Small intestine (tissue), 7 donors: ENCODE results near the gene MKNK1. TPM values are rescaled to one million over a fixed set of nuclear protein-coding genes. Genes with fewer than 3 reads are reported as not detected.

Source experiments
- DNase-seq, 2 donors: peaks; one replicate each; pipeline versions ENCODE4 v3.0.0 to v3.0.0-alpha.2; 2013
- FAIRE-seq: peaks from 2 replicates; lab custom pipeline; 2012; peaks lifted over from hg19 to GRCh38; lab: Jason Lieb, UNC
- H3K27ac ChIP-seq, 3 donors: one replicate each; pipeline ENCODE4 v1.5.1; 2013; ENCODE audit warnings: low read length in 2 of 3, mild to moderate bottlenecking in 2 of 3, control low read depth in 1 of 3, inconsistent platforms in 1 of 3, low read depth in 1 of 3, moderate library complexity in 1 of 3
- H3K27me3 ChIP-seq, 3 donors: one replicate each; pipeline ENCODE4 v1.6.1; 2013; ENCODE audit warnings: low read length in 3 of 3, inconsistent platforms in 1 of 3; ENCODE audit not compliant: control insufficient read depth in 3 of 3, insufficient read depth in 3 of 3
- H3K36me3 ChIP-seq, 3 donors: one replicate each; pipeline ENCODE4 v1.6.1; 2013; ENCODE audit warnings: low read length in 3 of 3, inconsistent platforms in 1 of 3, low read depth in 1 of 3, mild to moderate bottlenecking in 1 of 3, moderate library complexity in 1 of 3; ENCODE audit not compliant: control insufficient read depth in 3 of 3, insufficient read depth in 2 of 3
- H3K4me1 ChIP-seq, 3 donors: one replicate each; pipeline ENCODE4 v1.6.1; 2013; ENCODE audit warnings: low read length in 2 of 3, inconsistent platforms in 1 of 3, low read depth in 1 of 3, mild to moderate bottlenecking in 1 of 3, moderate library complexity in 1 of 3; ENCODE audit not compliant: control insufficient read depth in 3 of 3, insufficient read depth in 2 of 3
- H3K4me3 ChIP-seq, 3 donors: one replicate each; pipeline ENCODE4 v1.5.1; 2013; ENCODE audit warnings: low read length in 3 of 3, control low read depth in 1 of 3, inconsistent platforms in 1 of 3, low read depth in 1 of 3, mild to moderate bottlenecking in 1 of 3, moderate library complexity in 1 of 3
- H3K9me3 ChIP-seq, 2 donors: one replicate each; pipeline ENCODE4 v1.6.1; 2013; ENCODE audit warnings: low read depth in 1 of 2, low read length in 1 of 2; ENCODE audit not compliant: control insufficient read depth in 2 of 2, insufficient read depth in 1 of 2
- WGBS, 3 donors: extraction: QIAGEN DNeasy Blood & Tissue Kit; methylation state at CpG; one replicate each; pipeline ENCODE4 v1.1.7; 2013; 5-methylcytosine and 5-hydroxymethylcytosine counted together
- polyA plus RNA-seq, 4 donors: library from polyadenylated mRNA; stranded (reverse) in 3 of 4; unstranded in 1 of 4; fragments of 200-250 nt in 3 of 4; fragments of 120-200 nt in 1 of 4; gene quantifications; one replicate each; pipeline versions ENCODE4 v1.2.1 to v1.2.3, GENCODE V29; 2013
- donor health status: healthy with polysubstance abuse.
- donor health status: control.
- donor health status: control.
- donor health status: Bipolar disorder and iron deficiency.
- donor health status: healthy.

MKNK1 gene
- polyA plus RNA-seq, 4 donors: 20.2 to 42.5 (median 33.5) TPM

- DNase-seq (peak; percentile 23 to 33), FAIRE-seq (no peak)
- Histone ChIP-seq H3K4me1 (no peaks in the 10 kb centered on the region), H3K4me3 (no peak overlapping the region), H3K27ac (no peak overlapping the region), H3K36me3 (no peaks in the 10 kb centered on the region), H3K9me3 (no peaks in the 10 kb centered on the region), H3K27me3 (peaks cover 0 to 35% (median 2%) of the 10 kb centered on the region in 3 donors)
- 19 to 48% (median 35%) methylated on average over 16 to 17 of the region's 17 CpGs for WGBS, 3 donors
These were observed 53.3 kb downstream of the MKNK1 start for GRCh38 chr1:46550751-46551231.

GRCh38 chr1:46549697-46550681, 54.1 kb downstream of the MKNK1 start:
- 31 to 48% (median 36%) methylated on average over 19 to 20 of the region's 20 CpGs for WGBS, 3 donors
- H3K4me1 ChIP-seq: no peaks in the 10 kb centered on the region

GRCh38 chr1:46547481-46548383, 56.3 kb downstream of the MKNK1 start:
- no peak for FAIRE-seq
- H3K36me3 ChIP-seq: no peaks in the 10 kb centered on the region
- no peaks in the 10 kb centered on the region for H3K4me1 ChIP-seq
- WGBS, 3 donors: 74 to 78% (median 78%) methylated on average over 22 of the region's 22 CpGs
- H3K27me3 ChIP-seq: peaks cover 0 to 65% (median 19%) of the 10 kb centered on the region in 3 donors
- peak; percentile 28 to 56 for DNase-seq
- H3K4me3 ChIP-seq: no peak overlapping the region
- no peak overlapping the region for H3K27ac ChIP-seq
- no peaks in the 10 kb centered on the region for H3K9me3 ChIP-seq

More at GRCh38 chr1:46549697-46550681, 54.1 kb downstream of the MKNK1 start:
- H3K27me3 ChIP-seq: peaks cover 0 to 43% (median 10%) of the 10 kb centered on the region in 3 donors
- H3K4me3 ChIP-seq: no peak overlapping the region
- peak; percentile 53 to 62 for DNase-seq
- H3K9me3 ChIP-seq: no peaks in the 10 kb centered on the region
- no peak for FAIRE-seq
- no peak overlapping the region for H3K27ac ChIP-seq
- H3K36me3 ChIP-seq: no peaks in the 10 kb centered on the region

- H3K36me3 ChIP-seq: no peaks in the 10 kb centered on the region
- no peaks in the 10 kb centered on the region for H3K4me1 ChIP-seq
- WGBS, 3 donors: 52 to 60% (median 57%) methylated on average over 5 of the region's 5 CpGs
- no peak for FAIRE-seq
- no peak overlapping the region for H3K27ac ChIP-seq
- H3K27me3 ChIP-seq: peaks cover 0 to 73% (median 19%) of the 10 kb centered on the region in 3 donors
- DNase-seq: no peak
- no peaks in the 10 kb centered on the region for H3K9me3 ChIP-seq
- H3K4me3 ChIP-seq: no peak overlapping the region
These were observed 57.9 kb downstream of the MKNK1 start for GRCh38 chr1:46546210-46546609.

- FAIRE-seq (no peak), DNase-seq (no peak)
- 65 to 70% (median 68%) methylated on average over 3 of the region's 3 CpGs for WGBS, 3 donors
- Histone ChIP-seq H3K27me3 (peaks cover 0 to 74% (median 19%) of the 10 kb centered on the region in 3 donors), H3K27ac (no peak overlapping the region), H3K9me3 (no peaks in the 10 kb centered on the region), H3K36me3 (no peaks in the 10 kb centered on the region), H3K4me3 (no peak overlapping the region), H3K4me1 (no peaks in the 10 kb centered on the region)
These were observed 58.3 kb downstream of the MKNK1 start for GRCh38 chr1:46545784-46546183.

- H3K27ac ChIP-seq: no peak overlapping the region
- H3K4me1 ChIP-seq: no peaks in the 10 kb centered on the region
- H3K36me3 ChIP-seq: no peaks in the 10 kb centered on the region
- H3K27me3 ChIP-seq: peaks cover 0 to 66% (median 17%) of the 10 kb centered on the region in 3 donors
- DNase-seq (no peak), FAIRE-seq (no peak)
- WGBS, 3 donors: 37 to 48% (median 39%) methylated on average over 5 of the region's 5 CpGs
- H3K4me3 ChIP-seq: no peak overlapping the region
- no peaks in the 10 kb centered on the region for H3K9me3 ChIP-seq
These were observed 59.4 kb downstream of the MKNK1 start for GRCh38 chr1:46544561-46545240.

- Histone ChIP-seq H3K4me1 (no peaks in the 10 kb centered on the region), H3K27me3 (peaks cover 0 to 59% (median 17%) of the 10 kb centered on the region in 3 donors), H3K4me3 (no peak overlapping the region), H3K9me3 (no peaks in the 10 kb centered on the region), H3K36me3 (no peaks in the 10 kb centered on the region), H3K27ac (no peak overlapping the region)
- FAIRE-seq: no peak
- no peak for DNase-seq
- 5 to 16% (median 10%) methylated on average over 50 to 58 of the region's 58 CpGs for WGBS, 3 donors
These were observed 60.1 kb downstream of the MKNK1 start for GRCh38 chr1:46543761-46544560.
